ENCODE data around the gene GMDS. TPM values are rescaled to one million over a fixed set of nuclear protein-coding genes. Genes with fewer than 3 reads are reported as not detected.

The GMDS gene
- polyA plus RNA-seq, 1 donor (not counting 4 experiments of a cell fraction or from before 2014, with no cell fraction given): 22.1 TPM

GRCh38 chr6:1778686-1779235 is 466.6 kb downstream of the GMDS start:
- H4K20me1 ChIP-seq (ENCODE audit: control insufficient read depth, extremely low read depth, insufficient read depth, low read length): no peaks in the 10 kb centered on the region
- FAIRE-seq (no peak), DNase-seq (ENCODE audit: low read depth, low spot score) (no peak)
- H3K4me3 ChIP-seq (ENCODE audit: control insufficient read depth in 2 of 3, extremely low read depth in 1 of 3, insufficient read depth in 2 of 3, low read depth in 1 of 3, low read length in 3 of 3): no peak overlapping the region
- dilution Hi-C loops (cut with MboI; ENCODE audit: extremely low pct_ligation_motif_present, low sequenced_read_pairs): no loop called here
- H3K4me1 ChIP-seq (ENCODE audit: control insufficient read depth, extremely low read depth, insufficient read depth, low read length): no peaks in the 10 kb centered on the region
- no peaks in the 10 kb centered on the region for H3K9me1 ChIP-seq (ENCODE audit: control insufficient read depth, extremely low read depth, insufficient read depth, low read length)
- H3K36me3 ChIP-seq (ENCODE audit: control insufficient read depth in 2 of 2, extremely low read depth in 1 of 2, insufficient read depth in 2 of 2, low read length in 2 of 2): no peaks in the 10 kb centered on the region
- TF ChIP-seq EZH2 (IDR thresholded peaks at IDR 0.05; ENCODE audit: low read length) (no peak), CTCF (optimal IDR thresholded peaks at IDR 0.05 in 1 of 3, IDR thresholded peaks at IDR 0.05 in 1 of 3, conservative IDR thresholded peaks at IDR 0.05 in 1 of 3; ENCODE audit: extremely low read depth in 1 of 3, insufficient read depth in 2 of 3, low read length in 3 of 3) (no peak)
- no peak overlapping the region for H2AFZ ChIP-seq (ENCODE audit: control insufficient read depth, low read length)
- H3K9me3 ChIP-seq (ENCODE audit: control insufficient read depth, low read depth, low read length): no peaks in the 10 kb centered on the region
- H3K27ac ChIP-seq (ENCODE audit: control insufficient read depth, insufficient read depth, low read length): no peak overlapping the region
- H3K4me2 ChIP-seq (ENCODE audit: control insufficient read depth, extremely low read depth, insufficient read depth, low read depth, low read length): no peak overlapping the region
- no peaks in the 10 kb centered on the region for H3K27me3 ChIP-seq (ENCODE audit: control insufficient read depth, extremely low read depth, insufficient read depth, low read length)
- H3K9ac ChIP-seq (ENCODE audit: control insufficient read depth, extremely low read depth, insufficient read depth, low read length): no peak overlapping the region
- no peaks in the 10 kb centered on the region for H3K79me2 ChIP-seq (ENCODE audit: control insufficient read depth, insufficient read depth, low read length)

GRCh38 chr6:1777921-1778685 is 467.3 kb downstream of the GMDS start:
- no peaks in the 10 kb centered on the region for H3K27me3 ChIP-seq (ENCODE audit: control insufficient read depth, extremely low read depth, insufficient read depth, low read length)
- no peak overlapping the region for H3K4me2 ChIP-seq (ENCODE audit: control insufficient read depth, extremely low read depth, insufficient read depth, low read depth, low read length)
- no peaks in the 10 kb centered on the region for H3K36me3 ChIP-seq (ENCODE audit: control insufficient read depth in 2 of 2, extremely low read depth in 1 of 2, insufficient read depth in 2 of 2, low read length in 2 of 2)
- DNase-seq (ENCODE audit: low read depth, low spot score) (no peak), FAIRE-seq (no peak)
- H3K27ac ChIP-seq (ENCODE audit: control insufficient read depth, insufficient read depth, low read length): no peak overlapping the region
- H3K9ac ChIP-seq (ENCODE audit: control insufficient read depth, extremely low read depth, insufficient read depth, low read length): no peak overlapping the region
- H3K9me1 ChIP-seq (ENCODE audit: control insufficient read depth, extremely low read depth, insufficient read depth, low read length): no peaks in the 10 kb centered on the region
- H2AFZ ChIP-seq (ENCODE audit: control insufficient read depth, low read length): no peak overlapping the region
- no peaks in the 10 kb centered on the region for H3K9me3 ChIP-seq (ENCODE audit: control insufficient read depth, low read depth, low read length)
- no peak overlapping the region for H3K4me3 ChIP-seq (ENCODE audit: control insufficient read depth in 2 of 3, extremely low read depth in 1 of 3, insufficient read depth in 2 of 3, low read depth in 1 of 3, low read length in 3 of 3)
- H3K4me1 ChIP-seq (ENCODE audit: control insufficient read depth, extremely low read depth, insufficient read depth, low read length): no peaks in the 10 kb centered on the region
- no peaks in the 10 kb centered on the region for H4K20me1 ChIP-seq (ENCODE audit: control insufficient read depth, extremely low read depth, insufficient read depth, low read length)
- dilution Hi-C loops (cut with MboI; ENCODE audit: extremely low pct_ligation_motif_present, low sequenced_read_pairs): no loop called here
- TF ChIP-seq EZH2 (IDR thresholded peaks at IDR 0.05; ENCODE audit: low read length) (no peak), CTCF (optimal IDR thresholded peaks at IDR 0.05 in 1 of 3, IDR thresholded peaks at IDR 0.05 in 1 of 3, conservative IDR thresholded peaks at IDR 0.05 in 1 of 3; ENCODE audit: extremely low read depth in 1 of 3, insufficient read depth in 2 of 3, low read length in 3 of 3) (no peak)
- H3K79me2 ChIP-seq (ENCODE audit: control insufficient read depth, insufficient read depth, low read length): no peaks in the 10 kb centered on the region

Measured in keratinocyte (primary cell).